GM12878 (cell line): ENCODE measurements around the gene FARS2. TPM values are rescaled to one million over a fixed set of nuclear protein-coding genes. Genes with fewer than 3 reads are reported as not detected.
A peak's percentile ranks its signal among the peaks of the same experiment; 100 is the strongest.

Experiments used
- CEBPZ ChIP-seq: fragments of 150-350 bp; IDR thresholded peaks from 2 replicates; pipeline ENCODE4 v1.6.1; 2016; ENCODE audit warnings: low read depth, low read length
- CHD2 ChIP-seq: IDR thresholded peaks from 2 replicates; pipeline ENCODE4 v1.6.1; 2011; ENCODE audit warnings: low read depth, low read length, improper control_type of control experiment, borderline replicate concordance
- E2F4 ChIP-seq: IDR thresholded peaks from 2 replicates; pipeline ENCODE4 v1.6.1; 2012; ENCODE audit warnings: low read depth, low read length, improper control_type of control experiment
- FOXM1 ChIP-seq: IDR thresholded peaks from 2 replicates; pipeline ENCODE4 v1.6.1; 2012; ENCODE audit warnings: low read depth, mild to moderate bottlenecking, inconsistent platforms, low read length, moderate library complexity
- IRF3 ChIP-seq: fragments of 450-650 bp; IDR thresholded peaks from 2 replicates; pipeline ENCODE4 v1.6.1; 2014; ENCODE audit warnings: mild to moderate bottlenecking
- KDM1A ChIP-seq: fragments of 200-600 bp; sonication (generic); IDR thresholded peaks from 2 replicates; pipeline ENCODE4 v1.6.1; 2016; ENCODE audit warnings: borderline replicate concordance
- KLF5 ChIP-seq: fragments of 450-650 bp; IDR thresholded peaks from 2 replicates; pipeline ENCODE4 v1.6.1; 2014; ENCODE audit warnings: mild to moderate bottlenecking; ENCODE audit not compliant: partially characterized antibody
- NR2C1 ChIP-seq: fragments of 450-650 bp; IDR thresholded peaks from 2 replicates; pipeline ENCODE4 v1.6.1; 2017; ENCODE audit warnings: antibody characterized with exemption, mild to moderate bottlenecking, moderate library complexity
- PKNOX1 ChIP-seq: fragments of 450-650 bp; IDR thresholded peaks from 2 replicates; pipeline ENCODE4 v1.6.1; 2016; ENCODE audit warnings: mild to moderate bottlenecking
- RAD21 ChIP-seq: IDR thresholded peaks from 2 replicates; pipeline ENCODE4 v1.6.1; 2011; ENCODE audit warnings: mild to moderate bottlenecking, low read depth, low read length, moderate library complexity; ENCODE audit not compliant: insufficient read depth
- RUNX3 ChIP-seq: IDR thresholded peaks from 2 replicates; pipeline ENCODE4 v1.6.1; 2012; ENCODE audit warnings: low read length, inconsistent platforms
- STAT1 ChIP-seq: fragments of 450-650 bp; conservative IDR thresholded peaks from 2 replicates; pipeline ENCODE4 v1.6.1; 2014; ENCODE audit warnings: antibody characterized with exemption, mild to moderate bottlenecking
- TAF1 ChIP-seq: IDR thresholded peaks from 2 replicates; pipeline ENCODE4 v1.6.1; 2011; ENCODE audit warnings: mild to moderate bottlenecking, low read depth, low read length, borderline replicate concordance
- polyA plus RNA-seq, 11 experiments: library from polyadenylated mRNA; depleted of rRNA in 4 of 11; unstranded in 6 of 11; stranded (reverse) in 5 of 11; fragments of >200 nt; fragmentation: Nextera tagmentation in 4 of 11; fragmentation: Illumina TruSeq in 1 of 11; extraction: Ambion mirVana in 4 of 11; extraction: Trizol in 1 of 11; gene quantifications; 1 replicate in 1 of 11; 2 replicates in 10 of 11; pipeline versions ENCODE4 v1.2.1 to v1.2.3, GENCODE V29; 2011 to 2016; ENCODE audit warnings: inconsistent platforms in 2 of 11, missing spikeins in 2 of 11, low read depth in 1 of 11
- total RNA-seq, 4 experiments: library from RNA; depleted of rRNA in 3 of 4; stranded (reverse); fragments of >200 nt in 3 of 4; fragmentation: Illumina TruSeq in 1 of 4; extraction: Trizol in 1 of 4; gene quantifications; 2 replicates each; pipeline versions ENCODE4 v1.2.1 to v1.2.3, GENCODE V29; 2013 to 2021
- TF ChIP-seq, protein P1 (sequence below): fragments of 450-650 bp; formaldehyde crosslinking; IDR thresholded peaks from 2 replicates; pipeline ENCODE4 v1.5.0; 2022; ENCODE audit warnings: mild to moderate bottlenecking, missing genetic modification characterization
- TF ChIP-seq, protein P2 (sequence below): IDR thresholded peaks from 2 replicates; pipeline ENCODE4 v1.6.1; 2011; ENCODE audit warnings: low read depth, mild to moderate bottlenecking, low read length, moderate library complexity, borderline replicate concordance; ENCODE audit errors: extremely low read depth
- TF ChIP-seq, protein P3 (sequence below): fragments of 450-650 bp; IDR thresholded peaks from 2 replicates; pipeline ENCODE4 v1.6.1; 2017; ENCODE audit warnings: borderline replicate concordance

Gene FARS2
- total and polyA plus RNA-seq, 10 of the 15 experiments (the other 5 are each of a cell fraction or from before 2014, with no cell fraction given) = 16.8 to 46.7 (median 25.6) TPM

- TF ChIP-seq, protein P1, sequence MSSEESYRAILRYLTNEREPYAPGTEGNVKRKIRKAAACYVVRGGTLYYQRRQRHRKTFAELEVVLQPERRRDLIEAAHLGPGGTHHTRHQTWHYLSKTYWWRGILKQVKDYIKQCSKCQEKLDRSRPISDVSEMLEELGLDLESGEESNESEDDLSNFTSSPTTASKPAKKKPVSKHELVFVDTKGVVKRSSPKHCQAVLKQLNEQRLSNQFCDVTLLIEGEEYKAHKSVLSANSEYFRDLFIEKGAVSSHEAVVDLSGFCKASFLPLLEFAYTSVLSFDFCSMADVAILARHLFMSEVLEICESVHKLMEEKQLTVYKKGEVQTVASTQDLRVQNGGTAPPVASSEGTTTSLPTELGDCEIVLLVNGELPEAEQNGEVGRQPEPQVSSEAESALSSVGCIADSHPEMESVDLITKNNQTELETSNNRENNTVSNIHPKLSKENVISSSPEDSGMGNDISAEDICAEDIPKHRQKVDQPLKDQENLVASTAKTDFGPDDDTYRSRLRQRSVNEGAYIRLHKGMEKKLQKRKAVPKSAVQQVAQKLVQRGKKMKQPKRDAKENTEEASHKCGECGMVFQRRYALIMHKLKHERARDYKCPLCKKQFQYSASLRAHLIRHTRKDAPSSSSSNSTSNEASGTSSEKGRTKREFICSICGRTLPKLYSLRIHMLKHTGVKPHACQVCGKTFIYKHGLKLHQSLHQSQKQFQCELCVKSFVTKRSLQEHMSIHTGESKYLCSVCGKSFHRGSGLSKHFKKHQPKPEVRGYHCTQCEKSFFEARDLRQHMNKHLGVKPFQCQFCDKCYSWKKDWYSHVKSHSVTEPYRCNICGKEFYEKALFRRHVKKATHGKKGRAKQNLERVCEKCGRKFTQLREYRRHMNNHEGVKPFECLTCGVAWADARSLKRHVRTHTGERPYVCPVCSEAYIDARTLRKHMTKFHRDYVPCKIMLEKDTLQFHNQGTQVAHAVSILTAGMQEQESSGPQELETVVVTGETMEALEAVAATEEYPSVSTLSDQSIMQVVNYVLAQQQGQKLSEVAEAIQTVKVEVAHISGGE (CRISPR knock-in tag) = no peak
- TF ChIP-seq IRF3 (0 out of 2 replicates have a peak, but pooled peaks have one; percentile 30), CHD2 (peak; percentile 65), NR2C1 (peak; percentile 65), STAT1 (peak; percentile 76; the same call in 1 of the 2 replicates), RUNX3 (peak; percentile 89), PKNOX1 (peak; percentile 52; the same call in 1 of the 2 replicates), KLF5 (peak; percentile 80), FOXM1 (no peak; the same call in 1 of the 2 replicates), CEBPZ (peak; percentile 37; the same call in 1 of the 2 replicates), RAD21 (no peak), E2F4 (no peak), KDM1A (no peak), TAF1 (peak; percentile 72; the same call in 1 of the 2 replicates)
- TF ChIP-seq, protein P2, sequence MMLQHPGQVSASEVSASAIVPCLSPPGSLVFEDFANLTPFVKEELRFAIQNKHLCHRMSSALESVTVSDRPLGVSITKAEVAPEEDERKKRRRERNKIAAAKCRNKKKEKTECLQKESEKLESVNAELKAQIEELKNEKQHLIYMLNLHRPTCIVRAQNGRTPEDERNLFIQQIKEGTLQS = no peak
- TF ChIP-seq, protein P3, sequence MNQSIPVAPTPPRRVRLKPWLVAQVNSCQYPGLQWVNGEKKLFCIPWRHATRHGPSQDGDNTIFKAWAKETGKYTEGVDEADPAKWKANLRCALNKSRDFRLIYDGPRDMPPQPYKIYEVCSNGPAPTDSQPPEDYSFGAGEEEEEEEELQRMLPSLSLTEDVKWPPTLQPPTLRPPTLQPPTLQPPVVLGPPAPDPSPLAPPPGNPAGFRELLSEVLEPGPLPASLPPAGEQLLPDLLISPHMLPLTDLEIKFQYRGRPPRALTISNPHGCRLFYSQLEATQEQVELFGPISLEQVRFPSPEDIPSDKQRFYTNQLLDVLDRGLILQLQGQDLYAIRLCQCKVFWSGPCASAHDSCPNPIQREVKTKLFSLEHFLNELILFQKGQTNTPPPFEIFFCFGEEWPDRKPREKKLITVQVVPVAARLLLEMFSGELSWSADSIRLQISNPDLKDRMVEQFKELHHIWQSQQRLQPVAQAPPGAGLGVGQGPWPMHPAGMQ = peak; percentile 98
Measured at GRCh38 chr6:5260661-5261544, at the start of gene FARS2, which contains the start of gene LYRM4 (continued).
